Uterus (tissue), 2 donors: ENCODE data around the gene ATP6V0D1.
"Not testable (repeated sequence)": the region's sequence is repeated elsewhere in the genome, so short reads cannot be mapped to it uniquely, and the experiment has no call there.

ENCODE experiments used
- CTCF ChIP-seq, 4 experiments: fragments of 200-600 bp in 2 of 4; fragments of 450-650 bp in 2 of 4; sonication (generic) in 2 of 4; IDR thresholded peaks; one replicate each; pipeline ENCODE4 v1.5.1; 2016 to 2019; ENCODE audit warnings: antibody characterized with exemption in 4 of 4, mild to moderate bottlenecking in 2 of 4, moderate library complexity in 1 of 4
- POLR2A ChIP-seq, 2 donors: fragments of 450-650 bp; IDR thresholded peaks; one replicate each; pipeline ENCODE4 v1.6.1; 2016; ENCODE audit warnings: antibody characterized with exemption in 2 of 2, mild to moderate bottlenecking in 1 of 2, moderate library complexity in 1 of 2

GRCh38 chr16:67487561-67487960 lies 6.6 kb upstream of the ATP6V0D1 start:
- not testable (repeated sequence) for TF ChIP-seq CTCF, POLR2A (IDR thresholded peaks at IDR 0.05)
